Renal cortex interstitium (tissue), 15 donors: Measurements from ENCODE around the gene F7. TPM values are rescaled to one million over a fixed set of nuclear protein-coding genes. Genes with fewer than 3 reads are reported as not detected.
"Not testable (repeated sequence)": the region's sequence is repeated elsewhere in the genome, so short reads cannot be mapped to it uniquely, and the experiment has no call there.

Experiments used
- DNase-seq, 11 donors: peaks; one replicate each; pipeline ENCODE4 v3.0.0-alpha.2; 2013; ENCODE audit warnings: low read depth in 9 of 11, low spot score in 4 of 11; ENCODE audit errors: extremely low read depth in 1 of 11
- long read RNA-seq, 16 experiments: transcript quantifications; one replicate each; lab custom pipeline, GENCODE V29; 2026
- polyA plus RNA-seq, 3 donors: library from polyadenylated mRNA; unstranded; fragments of 120-200 nt; gene quantifications; one replicate each; pipeline ENCODE4 v1.2.1, GENCODE V29; 2013; ENCODE audit not compliant: insufficient read length in 3 of 3

F7 gene
- polyA plus RNA-seq, result 1 to 10 TPM; 3.5 to 3.9 (median 3.5) TPM
- long read RNA-seq, donor 1, result 0 reads
- long read RNA-seq, donor 2, result 0 reads
- long read RNA-seq, donor 3, partial matches to known transcripts, result 0 of 4 reads
- long read RNA-seq, donor 3, other reads (novel, unspliced or antisense), result 0 of 4 reads
- long read RNA-seq, donor 4, result 0 reads
- long read RNA-seq, donor 5, result 0 reads
- long read RNA-seq, donor 6, partial matches to known transcripts, result 0 of 1 reads
- long read RNA-seq, donor 6, other reads (novel, unspliced or antisense), result 0 of 1 reads
- long read RNA-seq, donor 7, partial matches to known transcripts, result 0 of 1 reads
- long read RNA-seq, donor 7, other reads (novel, unspliced or antisense), result 0 of 1 reads
- long read RNA-seq, donor 8, result 0 reads
- long read RNA-seq, donor 9, partial matches to known transcripts, result 0 of 1 reads
- long read RNA-seq, donor 9, other reads (novel, unspliced or antisense), result 0 of 1 reads
- long read RNA-seq, donor 10, result 0 reads
- long read RNA-seq, donor 11, partial matches to known transcripts, result 0 of 2 reads
- long read RNA-seq, donor 11, other reads (novel, unspliced or antisense), result 0 of 2 reads
- long read RNA-seq, donor 12, result 0 reads
- long read RNA-seq, donor 13, result 0 reads
- long read RNA-seq, donor 14, result 0 reads
- long read RNA-seq, donor 15, result 0 reads
- long read RNA-seq, donor 16, result 0 reads

- no peak for DNase-seq
These were observed at the start of gene F7 for GRCh38 chr13:113105032-113105920. TSS of gene F7 (plus strand) at chr13:113105791. CDS start at chr13:113105842, 51 bp downstream.

GRCh38 chr13:113057084-113057483 is 48.5 kb upstream of the F7 start:
- DNase-seq, result no peak

- not testable (repeated sequence) for DNase-seq
These were observed 48.0 kb upstream of the F7 start for GRCh38 chr13:113057559-113057958.

GRCh38 chr13:113058129-113058987 is 47.2 kb upstream of the F7 start:
- no peak for DNase-seq

GRCh38 chr13:113058988-113059850 is 46.4 kb upstream of the F7 start:
- no peak for DNase-seq

- DNase-seq, result no peak
These were observed 45.7 kb upstream of the F7 start for GRCh38 chr13:113059891-113060290.

- DNase-seq, result no peak
These were observed 44.9 kb upstream of the F7 start for GRCh38 chr13:113060557-113061270.

- no peak for DNase-seq
These were observed 44.3 kb upstream of the F7 start for GRCh38 chr13:113061271-113061625.

GRCh38 chr13:113061796-113062425 is 43.7 kb upstream of the F7 start:
- no peak for DNase-seq

- no peak for DNase-seq
These were observed 42.9 kb upstream of the F7 start for GRCh38 chr13:113062691-113063090.

- DNase-seq, result no peak
These were observed 42.5 kb upstream of the F7 start for GRCh38 chr13:113063091-113063491.

GRCh38 chr13:113064000-113064533 is 41.5 kb upstream of the F7 start:
- no peak for DNase-seq

- no peak for DNase-seq
These were observed 40.8 kb upstream of the F7 start for GRCh38 chr13:113064534-113065405.

GRCh38 chr13:113065406-113066141 is 40.0 kb upstream of the F7 start:
- no peak for DNase-seq

GRCh38 chr13:113066142-113066455 is 39.5 kb upstream of the F7 start:
- no peak for DNase-seq
